Natural killer cell (primary cell): Measurements from ENCODE around the gene SKAP1. TPM values are rescaled to one million over a fixed set of nuclear protein-coding genes. Genes with fewer than 3 reads are reported as not detected.
A peak's percentile ranks its signal among the peaks of the same experiment; 100 is the strongest.

Source experiments
- ATAC-seq, 3 donors: fragments of 150-1000 bp in 2 of 3; fragments of 200-7000 bp in 1 of 3; cut with Tn5 transposase; 1 replicate in 1 of 3; 2 replicates in 2 of 3; pipeline ENCODE4 v1.10.0; 2021; ENCODE audit warnings: mild to moderate bottlenecking in 2 of 3, moderate library complexity in 2 of 3
- DNase-seq, 2 donors: peaks; one replicate each; pipeline versions ENCODE4 v3.0.0 to v3.0.0-alpha.2; 2013 to 2021; ENCODE audit warnings: mixed read lengths in 1 of 2
- H3K27ac ChIP-seq: one replicate; pipeline ENCODE4 v1.5.1; 2013; ENCODE audit warnings: mild to moderate bottlenecking, low read length
- H3K27me3 ChIP-seq: one replicate; pipeline ENCODE4 v1.6.1; 2013; ENCODE audit warnings: low read length; ENCODE audit not compliant: control insufficient read depth, insufficient read depth
- H3K36me3 ChIP-seq: one replicate; pipeline ENCODE4 v1.6.1; 2013; ENCODE audit warnings: low read length; ENCODE audit not compliant: control insufficient read depth, insufficient read depth
- H3K4me1 ChIP-seq: one replicate; pipeline ENCODE4 v1.6.1; 2013; ENCODE audit warnings: low read length; ENCODE audit not compliant: control insufficient read depth, insufficient read depth
- H3K4me3 ChIP-seq: one replicate; pipeline ENCODE4 v1.5.1; 2013; ENCODE audit warnings: low read length
- H3K9me3 ChIP-seq: one replicate; pipeline ENCODE4 v1.6.1; 2013; ENCODE audit warnings: low read length; ENCODE audit not compliant: control insufficient read depth, insufficient read depth
- H3K27ac Mint-ChIP-seq, 2 donors: one replicate each; pipeline ENCODE4 v1.8.0; 2022; ENCODE audit warnings: mild to moderate bottlenecking in 2 of 2, mixed read lengths in 2 of 2, moderate library complexity in 1 of 2
- H3K27me3 Mint-ChIP-seq, 2 donors: one replicate each; pipeline ENCODE4 v1.8.0; 2022; ENCODE audit warnings: low read depth in 2 of 2, mixed read lengths in 2 of 2
- H3K36me3 Mint-ChIP-seq: one replicate; pipeline ENCODE4 v1.8.0; 2022; ENCODE audit warnings: mixed read lengths
- H3K4me1 Mint-ChIP-seq, 2 donors: one replicate each; pipeline ENCODE4 v1.8.0; 2022; ENCODE audit warnings: mixed read lengths in 2 of 2
- H3K4me3 Mint-ChIP-seq: one replicate; pipeline ENCODE4 v1.8.0; 2022; ENCODE audit warnings: mild to moderate bottlenecking, moderate library complexity, mixed read lengths
- H3K9me3 Mint-ChIP-seq, 2 donors: one replicate each; pipeline ENCODE4 v1.8.0; 2022; ENCODE audit warnings: mixed read lengths in 2 of 2
- WGBS: methylation state at CpG from one replicate; pipeline ENCODE4 v1.1.7; 2013; ENCODE audit warnings: missing lambda C conversion rate; ENCODE audit not compliant: insufficient coverage; 5-methylcytosine and 5-hydroxymethylcytosine counted together
- intact Hi-C: fragments of 100-400 bp; cut with micrococcal nuclease; formaldehyde crosslinking; loops from one replicate; pipeline ENCODE4 v1.14.2; 2022
- total RNA-seq, 4 donors: library from RNA; stranded (reverse); fragments of 120-200 nt in 1 of 4; gene quantifications; one replicate each; pipeline versions ENCODE4 v1.2.3 to v1.2.4, GENCODE V29; 2013 to 2022
- TF ChIP-seq, protein P1 (sequence below): fragments of 200-600 bp; IDR thresholded peaks from one replicate; pipeline ENCODE4 v1.8.0; 2022; ENCODE audit warnings: antibody characterized with exemption

The SKAP1 gene
- total RNA-seq = 100 to 1,000 TPM; 168 to 227 (median 190) TPM
- 108 TPM for total RNA-seq (2013)

DNA sequence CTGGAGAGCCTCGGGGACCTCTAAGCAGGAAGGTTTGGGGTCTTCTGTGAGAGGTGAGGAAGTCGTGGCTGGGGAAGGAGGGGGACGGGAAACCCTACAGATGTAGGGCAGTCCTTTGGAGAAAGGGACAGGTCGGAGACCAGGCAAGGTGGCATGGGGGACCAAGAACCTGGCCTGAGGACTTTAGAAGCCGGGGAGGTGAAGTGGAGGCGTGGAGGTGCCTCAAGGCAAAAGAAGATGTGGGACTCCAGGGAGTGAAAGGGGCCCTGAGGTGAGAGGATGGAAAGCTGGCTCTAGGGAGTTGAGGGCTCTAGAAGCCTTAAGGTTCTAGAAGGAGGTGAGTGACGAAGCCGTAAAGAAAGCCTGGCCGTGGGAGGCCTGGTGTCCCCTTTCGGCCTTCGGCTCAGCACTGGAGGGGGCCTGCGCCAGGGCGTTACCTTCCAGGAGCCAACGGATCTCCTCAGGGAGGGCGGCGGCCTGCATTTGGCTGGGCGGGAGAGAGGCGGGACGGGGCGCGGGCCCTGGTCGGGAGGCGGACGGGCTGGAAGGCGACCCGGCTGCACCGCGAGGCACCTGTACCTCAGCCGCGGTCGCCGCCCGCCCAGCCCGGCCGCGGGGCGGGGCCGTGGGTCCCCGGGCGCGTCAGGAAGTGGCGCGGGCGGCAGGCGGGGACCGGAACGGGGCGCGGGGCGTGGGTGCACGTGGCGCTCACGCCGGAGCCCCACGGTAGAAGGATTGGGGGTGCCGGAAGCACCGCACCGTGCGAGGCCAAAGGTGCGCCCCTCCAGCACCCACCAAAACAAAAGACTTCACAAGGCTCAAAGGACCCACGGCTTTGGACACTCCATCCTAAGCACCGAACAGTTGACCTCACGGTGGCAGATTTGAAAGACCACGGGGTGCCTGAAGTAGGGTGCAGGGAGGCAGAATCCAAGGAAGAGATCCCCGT lies at the start of gene SKAP1:
Gene SKAP1, minus strand, starts transcription at position 577 of the 949 bp plus-strand sequence.
- Histone ChIP-seq H3K4me1 (peaks cover 24% of the 10 kb centered on the region), H3K36me3 (no peaks in the 10 kb centered on the region), H3K27ac (peak within 1 kb of the TSS; percentile 94), H3K9me3 (no peaks in the 10 kb centered on the region), H3K27me3 (no peaks in the 10 kb centered on the region), H3K4me3 (peak within 1 kb of the TSS; percentile 97)
- Mint-ChIP-seq H3K9me3 (no peaks in the 10 kb centered on the region), H3K27me3 (peaks cover 0 to 6% of the 10 kb centered on the region in 2 donors), H3K27ac (peak within 1 kb of the TSS; percentile 100), H3K4me3 (peak within 1 kb of the TSS; percentile 98), H3K4me1 (peaks cover 67 to 76% of the 10 kb centered on the region in 2 donors), H3K36me3 (no peaks in the 10 kb centered on the region)
- WGBS = 2% methylated on average over 64 of the region's 65 CpGs
- intact Hi-C loops = loop anchor here (1.0 to 2.0 kb wide), 2 partner anchors 10 to 17 kb away; no protein-coding TSS in a partner anchor
- DNase-seq (peak; percentile 65 to 83), ATAC-seq (peak; percentile 59 to 69 (median 67))
- TF ChIP-seq, protein P1, sequence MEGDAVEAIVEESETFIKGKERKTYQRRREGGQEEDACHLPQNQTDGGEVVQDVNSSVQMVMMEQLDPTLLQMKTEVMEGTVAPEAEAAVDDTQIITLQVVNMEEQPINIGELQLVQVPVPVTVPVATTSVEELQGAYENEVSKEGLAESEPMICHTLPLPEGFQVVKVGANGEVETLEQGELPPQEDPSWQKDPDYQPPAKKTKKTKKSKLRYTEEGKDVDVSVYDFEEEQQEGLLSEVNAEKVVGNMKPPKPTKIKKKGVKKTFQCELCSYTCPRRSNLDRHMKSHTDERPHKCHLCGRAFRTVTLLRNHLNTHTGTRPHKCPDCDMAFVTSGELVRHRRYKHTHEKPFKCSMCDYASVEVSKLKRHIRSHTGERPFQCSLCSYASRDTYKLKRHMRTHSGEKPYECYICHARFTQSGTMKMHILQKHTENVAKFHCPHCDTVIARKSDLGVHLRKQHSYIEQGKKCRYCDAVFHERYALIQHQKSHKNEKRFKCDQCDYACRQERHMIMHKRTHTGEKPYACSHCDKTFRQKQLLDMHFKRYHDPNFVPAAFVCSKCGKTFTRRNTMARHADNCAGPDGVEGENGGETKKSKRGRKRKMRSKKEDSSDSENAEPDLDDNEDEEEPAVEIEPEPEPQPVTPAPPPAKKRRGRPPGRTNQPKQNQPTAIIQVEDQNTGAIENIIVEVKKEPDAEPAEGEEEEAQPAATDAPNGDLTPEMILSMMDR = no peak

DNA sequence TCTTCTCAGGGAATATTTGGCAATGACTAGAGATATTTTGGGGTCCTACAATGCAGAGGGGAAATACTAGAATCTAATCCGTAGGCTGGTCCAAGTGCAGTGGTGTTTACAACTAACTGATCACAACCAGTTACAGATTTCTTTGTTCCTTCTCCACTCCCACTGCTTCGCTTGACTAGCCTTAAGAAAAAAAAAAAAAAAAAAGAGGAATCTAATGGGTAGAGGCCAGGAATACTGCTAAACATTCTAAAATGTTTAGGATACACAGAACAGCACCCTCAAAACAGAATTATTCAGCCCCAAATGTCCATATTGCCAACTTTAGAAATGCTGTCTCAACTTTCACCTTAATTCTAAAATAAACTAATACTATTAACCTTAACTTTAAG lies 49.0 kb upstream of the SKAP1 start:
- H3K27me3 Mint-ChIP-seq = no peaks in the 10 kb centered on the region
- H3K9me3 Mint-ChIP-seq = no peaks in the 10 kb centered on the region
- peak overlapping the region; percentile 77 to 90 for H3K27ac Mint-ChIP-seq
- DNase-seq = no peak
- H3K4me1 Mint-ChIP-seq = peaks cover 26 to 50% of the 10 kb centered on the region in 2 donors
- Histone ChIP-seq H3K4me3 (no peak overlapping the region), H3K27me3 (no peaks in the 10 kb centered on the region), H3K27ac (peak overlapping the region; percentile 39), H3K9me3 (no peaks in the 10 kb centered on the region), H3K36me3 (no peaks in the 10 kb centered on the region), H3K4me1 (peaks cover 29% of the 10 kb centered on the region)
- H3K36me3 Mint-ChIP-seq = no peaks in the 10 kb centered on the region
- no peak for ATAC-seq
- no CpG with 5 or more reads among the region's 2 CpGs for WGBS
- peak overlapping the region; percentile 56 for H3K4me3 Mint-ChIP-seq
- TF ChIP-seq, protein P1 = no peak
- intact Hi-C loops = no loop called here

DNA sequence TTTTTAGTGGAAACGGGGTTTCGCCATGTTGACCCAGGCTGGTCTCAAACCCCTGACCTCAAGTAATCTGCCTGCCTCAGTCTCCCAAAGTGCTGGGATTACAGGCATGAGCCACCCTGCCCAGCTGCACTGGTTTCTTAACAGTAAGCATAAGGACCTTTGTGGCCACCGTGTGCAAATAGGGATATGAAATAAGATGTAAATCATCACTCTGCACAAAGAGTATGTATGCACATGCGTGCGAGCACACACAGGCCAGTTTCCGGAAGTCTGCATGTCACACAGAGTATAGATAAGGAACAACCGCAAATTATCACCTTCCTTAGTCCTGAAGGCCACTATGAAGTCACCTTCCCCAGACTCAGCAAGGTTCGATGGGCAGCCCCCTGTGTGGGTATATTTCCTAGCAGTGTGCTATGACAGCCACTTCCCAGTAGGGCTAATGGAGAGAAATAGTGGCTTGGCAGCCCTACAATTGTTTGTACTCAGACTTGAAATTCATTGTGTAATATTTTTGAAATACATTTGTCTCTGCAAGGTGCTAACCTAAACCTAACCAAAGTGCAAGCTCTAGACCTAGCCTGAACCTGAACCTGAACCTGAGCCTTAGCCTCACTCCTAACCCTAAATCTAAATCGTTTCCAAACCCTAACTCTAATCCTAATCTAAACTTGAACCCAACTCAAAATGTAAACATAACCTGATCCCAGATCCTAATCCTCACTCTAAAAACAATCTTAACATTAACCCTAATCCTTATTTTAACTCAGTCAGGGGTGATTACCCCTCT lies 48.4 kb upstream of the SKAP1 start:
- no peaks in the 10 kb centered on the region for H3K9me3 Mint-ChIP-seq
- ATAC-seq (peak; percentile 90 to 93 (median 91)), DNase-seq (peak; percentile 51 to 70)
- peak overlapping the region; percentile 77 to 90 for H3K27ac Mint-ChIP-seq
- Histone ChIP-seq H3K4me1 (peaks cover 25% of the 10 kb centered on the region), H3K36me3 (no peaks in the 10 kb centered on the region), H3K27ac (peak overlapping the region; percentile 39), H3K4me3 (no peak overlapping the region), H3K27me3 (no peaks in the 10 kb centered on the region), H3K9me3 (no peaks in the 10 kb centered on the region)
- peaks cover 24 to 53% of the 10 kb centered on the region in 2 donors for H3K4me1 Mint-ChIP-seq
- no peaks in the 10 kb centered on the region for H3K36me3 Mint-ChIP-seq
- TF ChIP-seq, protein P1 = no peak
- H3K4me3 Mint-ChIP-seq = peak overlapping the region; percentile 56
- intact Hi-C loops = no loop called here
- no peaks in the 10 kb centered on the region for H3K27me3 Mint-ChIP-seq
- 24% methylated on average over 9 of the region's 9 CpGs for WGBS
